Sciatic nerve (tissue), 2 donors: ENCODE results near the gene CEP19. TPM values are rescaled to one million over a fixed set of nuclear protein-coding genes. Genes with fewer than 3 reads are reported as not detected.
A peak's percentile ranks its signal among the peaks of the same experiment; 100 is the strongest.
"Not testable (repeated sequence)": the region's sequence is repeated elsewhere in the genome, so short reads cannot be mapped to it uniquely, and the experiment has no call there.

Experiments used
- ATAC-seq: fragments of 200-7000 bp; cut with Tn5 transposase; one replicate; pipeline ENCODE4 v1.9.1; 2020; ENCODE audit warnings: mild to moderate bottlenecking, moderate library complexity
- DNase-seq: peaks from one replicate; pipeline ENCODE4 v3.0.0-alpha.2; 2020; ENCODE audit warnings: low spot score
- intact Hi-C: fragments of 100-400 bp; cut with DNase I; formaldehyde crosslinking; loops from one replicate; pipeline ENCODE4 v1.14.2; 2022
- total RNA-seq: library from RNA; stranded (reverse); fragmentation: NEBNext Ultra II Directional; extraction: Animal tissue kit (Norgen Biotek cat#: 25700); gene quantifications from one replicate; pipeline ENCODE4 v1.2.1, GENCODE V29; 2021
- donor health status: DM: no; HTN: no; CAD: no.
- donor health status: DM: no; HTN: no; CAD: no.

Gene CEP19
- total RNA-seq = 1.7 TPM

GRCh38 chr3:196711838-196712513, at the start of gene CEP19, which contains the start of gene PIGX:
CEP19 (minus strand) TSS chr3:196712250; CDS start chr3:196708657, 3,593 bp downstream.
PIGX (plus strand) TSS chr3:196712377.
- peak; percentile 98 for ATAC-seq
- intact Hi-C loops = no loop called here
- DNase-seq = peak; percentile 89

- DNase-seq = no peak
- ATAC-seq = no peak
- intact Hi-C loops = no loop called here
These were observed 46.1 kb upstream of the CEP19 start for GRCh38 chr3:196757876-196758739.

- no peak for DNase-seq
- ATAC-seq = no peak
- intact Hi-C loops = no loop called here
These were observed 44.7 kb upstream of the CEP19 start for GRCh38 chr3:196756732-196757131.

- ATAC-seq = no peak
- intact Hi-C loops = no loop called here
- no peak for DNase-seq
These were observed 42.3 kb upstream of the CEP19 start for GRCh38 chr3:196754091-196754981.

GRCh38 chr3:196753201-196753600, 41.2 kb upstream of the CEP19 start:
- intact Hi-C loops = no loop called here
- DNase-seq = no peak
- no peak for ATAC-seq

- ATAC-seq (no peak), DNase-seq (no peak)
- intact Hi-C loops = no loop called here
These were observed 37.1 kb upstream of the CEP19 start for GRCh38 chr3:196749125-196749524.

GRCh38 chr3:196743569-196743968, 31.5 kb upstream of the CEP19 start:
- intact Hi-C loops, ATAC-seq, DNase-seq: not testable (repeated sequence)

GRCh38 chr3:196741249-196741889, 29.3 kb upstream of the CEP19 start:
- ATAC-seq (no peak), DNase-seq (no peak)
- intact Hi-C loops = no loop called here

GRCh38 chr3:196740481-196741248, 28.6 kb upstream of the CEP19 start:
- DNase-seq = no peak
- peak; percentile 8 for ATAC-seq
- intact Hi-C loops = no loop called here

- intact Hi-C loops = no loop called here
- ATAC-seq (peak; percentile 99), DNase-seq (peak; percentile 95)
These were observed 27.8 kb upstream of the CEP19 start, which contains the start of gene PAK2 for GRCh38 chr3:196739671-196740480. PAK2 (plus strand) TSS chr3:196739857; CDS start chr3:196782647, 42,790 bp downstream.

GRCh38 chr3:196737655-196738054, 25.6 kb upstream of the CEP19 start:
- DNase-seq (no peak), ATAC-seq (no peak)
- intact Hi-C loops = no loop called here

- no peak for DNase-seq
- intact Hi-C loops = no loop called here
- no peak for ATAC-seq
These were observed 24.8 kb upstream of the CEP19 start for GRCh38 chr3:196736670-196737374.

GRCh38 chr3:196735751-196736150, 23.7 kb upstream of the CEP19 start:
- intact Hi-C loops = no loop called here
- ATAC-seq (no peak), DNase-seq (no peak)

GRCh38 chr3:196726788-196727675, 15.0 kb upstream of the CEP19 start:
- intact Hi-C loops = no loop called here
- no peak for ATAC-seq
- no peak for DNase-seq

- intact Hi-C loops = no loop called here
- DNase-seq = no peak
These were observed 9.0 kb upstream of the CEP19 start for GRCh38 chr3:196721097-196721496.

GRCh38 chr3:196717162-196717561, 5.1 kb upstream of the CEP19 start:
- DNase-seq, intact Hi-C loops, ATAC-seq: not testable (repeated sequence)

More at GRCh38 chr3:196721097-196721496, 9.0 kb upstream of the CEP19 start:
- ATAC-seq = no peak
